GM12878 (cell line): Measurements from ENCODE around the gene PPP1R17. TPM values are rescaled to one million over a fixed set of nuclear protein-coding genes. Genes with fewer than 3 reads are reported as not detected.

ENCODE experiments used
- ATAC-seq: fragments of 200-7000 bp; cut with Tn5 transposase; 3 replicates; pipeline ENCODE4 v1.9.1; 2020; ENCODE audit warnings: mild to moderate bottlenecking, moderate library complexity
- BruUV-seq: library from RNA; stranded (reverse); fragments of 400-500 nt; replicated peaks from 2 replicates; lab custom pipeline; 2021; lab: Mats Ljungman, UMichigan
- CTCF ChIA-PET: fragments of 300-600 bp; sonication (Branson Sonifier 250); formaldehyde crosslinking; extraction: SDS; loops from one replicate; lab custom pipeline; 2021; ENCODE audit warnings: inconsistent platforms; lab: Yijun Ruan, JAX
- POLR2A ChIA-PET: fragments of 350-600 bp; formaldehyde crosslinking; extraction: SDS; loops from one replicate; lab custom pipeline; 2021; ENCODE audit warnings: inconsistent platforms; lab: Charles Lee
- RAD21 ChIA-PET: fragments of 300-600 bp; sonication (Branson Sonifier 250); formaldehyde crosslinking; loops from one replicate; lab custom pipeline; 2023; ENCODE audit warnings: antibody characterized with exemption; ENCODE audit not compliant: unreplicated experiment; lab: Charles Lee
- SMC1A ChIA-PET: fragments of 300-600 bp; sonication (Branson Sonifier 250); formaldehyde crosslinking; loops from one replicate; lab custom pipeline; 2023; ENCODE audit not compliant: unreplicated experiment, uncharacterized antibody; lab: Charles Lee
- DNase-seq: peaks from one replicate; pipeline ENCODE4 v3.0.0-alpha.2; 2011; ENCODE audit warnings: low read depth, low spot score
- FAIRE-seq: peaks from 3 replicates; lab custom pipeline; 2011; peaks lifted over from hg19 to GRCh38; lab: Jason Lieb, UNC
- H2AFZ ChIP-seq: 2 replicates; pipeline ENCODE4 v1.6.0; 2011; ENCODE audit warnings: low read depth, low read length, control low read depth; ENCODE audit not compliant: control insufficient read depth
- H3K27ac ChIP-seq: 2 replicates; pipeline ENCODE4 v1.5.1; 2011; ENCODE audit warnings: control low read depth; ENCODE audit not compliant: control insufficient read depth, insufficient read depth
- H3K27me3 ChIP-seq, 2 experiments: replicated peaks in 1 of 2; 2 replicates each; pipeline versions ENCODE4 v1.6.0 to v1.6.1; 2011; ENCODE audit warnings: low read length in 1 of 2; ENCODE audit not compliant: control insufficient read depth in 2 of 2, insufficient read depth in 2 of 2
- H3K36me3 ChIP-seq, 2 experiments: 2 replicates each; pipeline ENCODE4 v1.5.1; 2011; ENCODE audit warnings: low read length in 1 of 2; ENCODE audit not compliant: control insufficient read depth in 2 of 2, insufficient read depth in 2 of 2
- H3K4me1 ChIP-seq: 2 replicates; pipeline ENCODE4 v1.6.1; 2011; ENCODE audit warnings: mild to moderate bottlenecking, low read length, moderate library complexity, mixed read lengths; ENCODE audit not compliant: control insufficient read depth, insufficient read depth
- H3K4me2 ChIP-seq: 2 replicates; pipeline ENCODE4 v1.6.0; 2011; ENCODE audit warnings: control low read depth; ENCODE audit not compliant: control insufficient read depth, insufficient read depth
- H3K4me3 ChIP-seq: fragments of 200-600 bp; sonication (generic); 2 replicates; pipeline ENCODE4 v1.5.1; 2016
- H3K79me2 ChIP-seq: 2 replicates; pipeline ENCODE4 v1.6.0; 2011; ENCODE audit warnings: low read length; ENCODE audit not compliant: control insufficient read depth, insufficient read depth
- H3K9ac ChIP-seq: 2 replicates; pipeline ENCODE4 v1.8.0; 2011; ENCODE audit warnings: low read length, control low read depth, mixed read lengths; ENCODE audit not compliant: control insufficient read depth, insufficient read depth
- H3K9me3 ChIP-seq: replicated peaks from 3 replicates; pipeline ENCODE4 v1.5.1; 2011; ENCODE audit warnings: mild to moderate bottlenecking, low read length; ENCODE audit not compliant: control insufficient read depth, insufficient read depth
- H4K20me1 ChIP-seq: 2 replicates; pipeline ENCODE4 v1.6.0; 2011; ENCODE audit not compliant: control insufficient read depth, insufficient read depth
- CEBPB ChIP-seq, 2 experiments: fragments of 150-350 bp in 1 of 2; IDR thresholded peaks; 2 replicates each; pipeline ENCODE4 v1.6.1; 2012 to 2014; ENCODE audit warnings: low read depth in 2 of 2, low read length in 2 of 2, borderline replicate concordance in 1 of 2, inconsistent platforms in 1 of 2
- EZH2 ChIP-seq: IDR thresholded peaks from 2 replicates; pipeline ENCODE4 v1.6.1; 2012; ENCODE audit warnings: low read depth, mild to moderate bottlenecking, control low read depth, inconsistent platforms, low read length, borderline replicate concordance; ENCODE audit not compliant: control insufficient read depth
- FOS ChIP-seq: IDR thresholded peaks from 3 replicates; pipeline ENCODE4 v1.6.1; 2011; ENCODE audit warnings: borderline replicate concordance; ENCODE audit not compliant: insufficient read length; ENCODE audit errors: extremely low read depth
- IRF3 ChIP-seq: fragments of 450-650 bp; IDR thresholded peaks from 2 replicates; pipeline ENCODE4 v1.6.1; 2014; ENCODE audit warnings: mild to moderate bottlenecking
- NFYA ChIP-seq: IDR thresholded peaks from 2 replicates; pipeline ENCODE4 v1.6.1; 2011; ENCODE audit warnings: low read depth, mild to moderate bottlenecking, low read length, improper control_type of control experiment, borderline replicate concordance
- NR2C1 ChIP-seq: fragments of 450-650 bp; IDR thresholded peaks from 2 replicates; pipeline ENCODE4 v1.6.1; 2017; ENCODE audit warnings: antibody characterized with exemption, mild to moderate bottlenecking, moderate library complexity
- NRF1 ChIP-seq: conservative IDR thresholded peaks from 2 replicates; pipeline ENCODE4 v1.6.1; 2011; ENCODE audit warnings: mild to moderate bottlenecking, low read depth, low read length, improper control_type of control experiment
- PAX8 ChIP-seq: fragments of 450-650 bp; IDR thresholded peaks from 2 replicates; pipeline ENCODE4 v1.6.1; 2017; ENCODE audit warnings: mild to moderate bottlenecking, moderate library complexity
- SMAD5 ChIP-seq: IDR thresholded peaks from 2 replicates; pipeline ENCODE4 v1.6.1; 2016; ENCODE audit warnings: antibody characterized with exemption, low read depth
- SREBF2 ChIP-seq: IDR thresholded peaks from 2 replicates; pipeline ENCODE4 v1.6.1; 2012; ENCODE audit warnings: mild to moderate bottlenecking, low read length
- STAT1 ChIP-seq: fragments of 450-650 bp; conservative IDR thresholded peaks from 2 replicates; pipeline ENCODE4 v1.6.1; 2014; ENCODE audit warnings: antibody characterized with exemption, mild to moderate bottlenecking
- TARDBP ChIP-seq: IDR thresholded peaks from 2 replicates; pipeline ENCODE4 v1.6.1; 2016; ENCODE audit warnings: borderline replicate concordance
- TBL1XR1 ChIP-seq: IDR thresholded peaks from 2 replicates; pipeline ENCODE4 v1.6.1; 2012; ENCODE audit warnings: low read depth, low read length, improper control_type of control experiment
- ZNF384 ChIP-seq: IDR thresholded peaks from 2 replicates; pipeline ENCODE4 v1.6.1; 2012; ENCODE audit warnings: low read depth, mild to moderate bottlenecking, low read length, improper control_type of control experiment, borderline replicate concordance
- WGBS: methylation state at CpG from one replicate; pipeline ENCODE4 v1.1.6; 2016; ENCODE audit warnings: low lambda C conversion rate; ENCODE audit not compliant: insufficient replicate concordance, insufficient coverage; ENCODE audit errors: missing lambda C conversion rate; 5-methylcytosine and 5-hydroxymethylcytosine counted together
- in situ Hi-C: fragments of 300-500 bp; cut with MboI; formaldehyde crosslinking; loops from 9 replicates; pipeline ENCODE4 v1.14.3; 2018; ENCODE audit warnings: mixed read lengths
- intact Hi-C: fragments of 100-400 bp; cut with micrococcal nuclease; formaldehyde crosslinking; loops from one replicate; pipeline ENCODE4 v1.14.2; 2022; ENCODE audit not compliant: unreplicated experiment
- polyA plus RNA-seq, 11 experiments: library from polyadenylated mRNA; depleted of rRNA in 4 of 11; unstranded in 6 of 11; stranded (reverse) in 5 of 11; fragments of >200 nt; fragmentation: Nextera tagmentation in 4 of 11; fragmentation: Illumina TruSeq in 1 of 11; extraction: Ambion mirVana in 4 of 11; extraction: Trizol in 1 of 11; gene quantifications; 1 replicate in 1 of 11; 2 replicates in 10 of 11; pipeline versions ENCODE4 v1.2.1 to v1.2.3, GENCODE V29; 2011 to 2016; ENCODE audit warnings: inconsistent platforms in 2 of 11, missing spikeins in 2 of 11, low read depth in 1 of 11
- total RNA-seq, 4 experiments: library from RNA; depleted of rRNA in 3 of 4; stranded (reverse); fragments of >200 nt in 3 of 4; fragmentation: Illumina TruSeq in 1 of 4; extraction: Trizol in 1 of 4; gene quantifications; 2 replicates each; pipeline versions ENCODE4 v1.2.1 to v1.2.3, GENCODE V29; 2013 to 2021
- TF ChIP-seq, protein P1 (sequence below): IDR thresholded peaks from 2 replicates; pipeline ENCODE4 v1.6.1; 2012; ENCODE audit warnings: low read depth, low read length, improper control_type of control experiment
- TF ChIP-seq, protein P2 (sequence below): IDR thresholded peaks from 2 replicates; pipeline ENCODE4 v1.6.1; 2011; ENCODE audit warnings: borderline replicate concordance, low read depth, mild to moderate bottlenecking, moderate library complexity, low read length; ENCODE audit not compliant: insufficient read depth, poor library complexity, severe bottlenecking
- TF ChIP-seq, protein P3 (sequence below): fragments of 450-650 bp; IDR thresholded peaks from 2 replicates; pipeline ENCODE4 v1.6.1; 2018; ENCODE audit warnings: mild to moderate bottlenecking, low read depth, moderate library complexity; ENCODE audit not compliant: partially characterized antibody

PPP1R17 gene
- total and polyA plus RNA-seq, 10 of the 15 experiments (the other 5 are each of a cell fraction or from before 2014, with no cell fraction given) = 0.05 to 0.28 (median 0.19) TPM; not detected in 7

- 12% methylated on average over 3 of the region's 3 CpGs for WGBS
- Histone ChIP-seq H3K4me2 (no peak overlapping the region), H3K27me3 (no peaks in the 10 kb centered on the region; a peak in 1 of 4 replicates), H3K4me3 (no peak overlapping the region), H2AFZ (no peak overlapping the region)
- FAIRE-seq (no peak), ATAC-seq (no peak)
- TF ChIP-seq STAT1 (no peak), ZNF384 (no peak), TBL1XR1 (no peak), NRF1 (no peak), TARDBP (no peak), IRF3 (no peak), NFYA (no peak), SREBF2 (no peak), PAX8 (no peak), SMAD5 (no peak), FOS (no peak), NR2C1 (no peak), EZH2 (no peak), CEBPB (IDR thresholded peaks at IDR 0.05; ENCODE audit: borderline replicate concordance in 1 of 2, low read depth in 2 of 2, low read length in 2 of 2) (no peak)
- TF ChIP-seq, protein P1, sequence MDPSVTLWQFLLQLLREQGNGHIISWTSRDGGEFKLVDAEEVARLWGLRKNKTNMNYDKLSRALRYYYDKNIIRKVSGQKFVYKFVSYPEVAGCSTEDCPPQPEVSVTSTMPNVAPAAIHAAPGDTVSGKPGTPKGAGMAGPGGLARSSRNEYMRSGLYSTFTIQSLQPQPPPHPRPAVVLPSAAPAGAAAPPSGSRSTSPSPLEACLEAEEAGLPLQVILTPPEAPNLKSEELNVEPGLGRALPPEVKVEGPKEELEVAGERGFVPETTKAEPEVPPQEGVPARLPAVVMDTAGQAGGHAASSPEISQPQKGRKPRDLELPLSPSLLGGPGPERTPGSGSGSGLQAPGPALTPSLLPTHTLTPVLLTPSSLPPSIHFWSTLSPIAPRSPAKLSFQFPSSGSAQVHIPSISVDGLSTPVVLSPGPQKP = no peak
- TF ChIP-seq, protein P2, sequence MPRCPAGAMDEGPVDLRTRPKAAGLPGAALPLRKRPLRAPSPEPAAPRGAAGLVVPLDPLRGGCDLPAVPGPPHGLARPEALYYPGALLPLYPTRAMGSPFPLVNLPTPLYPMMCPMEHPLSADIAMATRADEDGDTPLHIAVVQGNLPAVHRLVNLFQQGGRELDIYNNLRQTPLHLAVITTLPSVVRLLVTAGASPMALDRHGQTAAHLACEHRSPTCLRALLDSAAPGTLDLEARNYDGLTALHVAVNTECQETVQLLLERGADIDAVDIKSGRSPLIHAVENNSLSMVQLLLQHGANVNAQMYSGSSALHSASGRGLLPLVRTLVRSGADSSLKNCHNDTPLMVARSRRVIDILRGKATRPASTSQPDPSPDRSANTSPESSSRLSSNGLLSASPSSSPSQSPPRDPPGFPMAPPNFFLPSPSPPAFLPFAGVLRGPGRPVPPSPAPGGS = no peak
- TF ChIP-seq, protein P3, sequence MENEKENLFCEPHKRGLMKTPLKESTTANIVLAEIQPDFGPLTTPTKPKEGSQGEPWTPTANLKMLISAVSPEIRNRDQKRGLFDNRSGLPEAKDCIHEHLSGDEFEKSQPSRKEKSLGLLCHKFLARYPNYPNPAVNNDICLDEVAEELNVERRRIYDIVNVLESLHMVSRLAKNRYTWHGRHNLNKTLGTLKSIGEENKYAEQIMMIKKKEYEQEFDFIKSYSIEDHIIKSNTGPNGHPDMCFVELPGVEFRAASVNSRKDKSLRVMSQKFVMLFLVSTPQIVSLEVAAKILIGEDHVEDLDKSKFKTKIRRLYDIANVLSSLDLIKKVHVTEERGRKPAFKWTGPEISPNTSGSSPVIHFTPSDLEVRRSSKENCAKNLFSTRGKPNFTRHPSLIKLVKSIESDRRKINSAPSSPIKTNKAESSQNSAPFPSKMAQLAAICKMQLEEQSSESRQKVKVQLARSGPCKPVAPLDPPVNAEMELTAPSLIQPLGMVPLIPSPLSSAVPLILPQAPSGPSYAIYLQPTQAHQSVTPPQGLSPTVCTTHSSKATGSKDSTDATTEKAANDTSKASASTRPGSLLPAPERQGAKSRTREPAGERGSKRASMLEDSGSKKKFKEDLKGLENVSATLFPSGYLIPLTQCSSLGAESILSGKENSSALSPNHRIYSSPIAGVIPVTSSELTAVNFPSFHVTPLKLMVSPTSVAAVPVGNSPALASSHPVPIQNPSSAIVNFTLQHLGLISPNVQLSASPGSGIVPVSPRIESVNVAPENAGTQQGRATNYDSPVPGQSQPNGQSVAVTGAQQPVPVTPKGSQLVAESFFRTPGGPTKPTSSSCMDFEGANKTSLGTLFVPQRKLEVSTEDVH = no peak
- TF ChIP-seq, all 136 proteins: peak for 0
- Histone ChIP-seq H3K4me1 (no peaks in the 10 kb centered on the region), H3K9me3 (no peaks in the 10 kb centered on the region), H3K36me3 (no peaks in the 10 kb centered on the region), H3K9ac (no peak overlapping the region), H3K27ac (no peak overlapping the region), H4K20me1 (no peaks in the 10 kb centered on the region), H3K79me2 (no peaks in the 10 kb centered on the region)
- intact Hi-C loops (no loop called here), in situ Hi-C loops (no loop called here)
- DNase-seq = no peak
- ChIA-PET POLR2A (no interaction called here), SMC1A (interaction anchor here (1.2 to 1.9 kb wide), 4 partner anchors 9 to 24 kb away, joined by 3 to 4 read pairs (median 3); no protein-coding TSS in a partner anchor), RAD21 (no interaction called here), CTCF (interaction anchor here (1.1 to 1.5 kb wide), 2 partner anchors 10 to 281 kb away, joined by 4 to 5 read pairs; no protein-coding TSS in a partner anchor)
- no TSS peak for BruUV-seq
These were observed 37.7 kb downstream of the PPP1R17 start for GRCh38 chr7:31724696-31725095.
